Stimulated activated CD8-positive, alpha-beta memory T cell treated with anti-CD3 and anti-CD28 coated beads, Interleukin-12 subunit alpha, Interleukin-12 subunit beta, amount 100 ng/mL, for 24 hours (primary cell): ENCODE results near the gene FAM9A.

ENCODE experiments used
- DNase-seq: peaks from one replicate; pipeline ENCODE4 v3.0.0-alpha.2; 2020; ENCODE audit errors: extremely low read depth

The FAM9A gene

DNA sequence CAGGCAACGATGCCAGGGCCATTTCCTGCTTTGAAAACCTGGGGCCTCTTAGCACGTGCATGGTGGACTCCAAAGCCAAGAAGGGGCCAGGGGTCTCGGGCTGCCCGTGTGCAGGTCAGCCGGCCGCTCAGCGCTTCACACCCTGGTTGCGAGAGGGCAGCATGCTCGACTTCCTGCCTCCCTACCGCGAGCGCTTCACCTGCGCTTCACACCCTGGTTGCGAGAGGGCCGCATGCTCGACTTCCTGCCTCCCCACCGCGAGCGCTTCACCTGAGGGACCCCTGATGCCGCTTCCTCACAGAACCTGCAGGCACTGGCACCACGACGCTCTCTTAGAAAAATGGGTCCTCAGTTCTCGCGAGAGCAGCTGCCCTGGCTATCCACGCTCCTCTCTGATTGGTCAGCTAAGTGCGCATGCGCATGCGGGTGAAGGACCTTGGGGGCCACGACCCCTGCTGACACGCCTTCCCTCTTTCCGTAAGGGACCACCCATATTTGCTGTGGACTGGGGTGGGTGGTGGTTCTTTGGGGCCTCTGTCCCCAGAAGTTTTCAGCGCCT, at the start of gene FAM9A:
Gene FAM9A (minus strand): TSS at position 343 of the 559 bp plus-strand sequence. CDS start 1,212 bp downstream, outside the sequence.
- DNase-seq, result no peak

DNA sequence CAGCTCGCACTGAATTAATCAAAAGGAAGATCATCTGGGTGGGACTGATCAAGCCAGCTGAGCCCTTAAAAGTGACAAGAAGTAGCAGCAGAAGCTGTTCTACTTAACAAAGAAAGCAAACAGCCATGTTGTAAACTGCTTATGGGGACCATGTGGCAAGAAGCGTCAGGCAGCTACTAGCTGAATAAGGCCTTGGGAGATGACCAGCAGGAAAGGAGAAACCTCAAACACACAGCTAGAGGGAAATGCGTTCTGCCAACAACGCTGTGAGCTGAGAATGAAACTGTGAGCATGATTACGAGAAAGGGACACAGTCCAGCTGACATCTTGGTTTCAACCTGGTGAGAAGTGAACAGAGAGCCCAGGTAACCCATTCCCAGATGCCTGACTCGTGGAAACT, 49.3 kb upstream of the FAM9A start:
- no peak for DNase-seq

DNA sequence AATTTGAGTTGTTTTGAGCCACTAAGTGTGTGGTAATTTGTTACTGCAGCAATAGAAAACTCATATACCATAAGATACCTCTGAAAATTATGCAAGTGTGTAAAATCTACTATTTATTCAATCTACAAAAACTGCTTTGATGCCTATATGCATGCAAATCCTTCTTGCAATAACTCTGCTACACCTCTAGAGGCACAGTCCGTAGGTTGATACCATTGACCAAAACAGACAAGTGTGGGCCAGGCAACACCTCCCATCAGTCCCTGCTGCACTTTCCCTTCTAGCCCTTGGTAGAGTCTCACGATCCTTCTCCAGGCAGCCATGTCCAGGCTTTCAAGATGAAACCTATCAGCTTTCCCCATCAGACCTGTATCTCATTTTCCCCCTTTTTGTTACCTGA, 48.8 kb upstream of the FAM9A start:
- DNase-seq, result no peak

DNA sequence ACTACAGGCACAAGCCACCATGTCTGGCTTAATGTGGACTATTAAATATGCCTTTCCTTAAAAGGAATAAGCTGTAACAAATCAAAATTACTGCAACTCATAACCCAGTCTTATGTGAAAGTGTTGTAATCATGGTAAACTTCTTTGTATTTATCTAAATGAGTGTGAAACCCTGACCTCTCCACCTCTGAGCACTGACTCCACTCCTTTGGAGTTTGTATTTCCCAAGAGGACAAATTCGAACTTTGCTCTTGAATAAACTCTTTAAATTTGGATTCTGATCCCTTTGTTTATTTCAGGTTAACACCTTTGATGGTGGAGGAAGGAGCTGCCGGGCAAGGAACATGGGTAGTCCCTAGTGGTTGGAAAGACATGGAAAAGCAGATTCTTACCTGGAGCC, 48.3 kb upstream of the FAM9A start:
- DNase-seq, result no peak

DNA sequence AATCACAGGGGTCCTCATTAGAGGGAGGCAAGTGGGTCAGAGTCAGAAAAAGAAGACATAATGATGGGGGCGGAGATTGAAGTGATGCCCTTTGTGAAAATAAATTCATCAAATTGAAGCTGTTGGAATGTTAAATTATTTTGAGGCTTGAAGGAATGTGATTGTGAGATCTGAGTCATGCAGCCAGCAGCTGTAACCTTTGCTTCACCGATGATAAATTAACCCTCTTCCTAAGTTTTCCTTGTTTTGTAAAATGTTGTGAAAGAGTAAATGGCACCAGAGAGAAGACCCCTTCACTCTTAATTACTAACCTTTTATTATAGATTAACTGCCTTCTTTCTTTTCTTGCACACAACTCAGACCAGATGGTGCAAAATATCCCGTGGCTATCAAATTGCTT, 47.7 kb upstream of the FAM9A start:
- no peak for DNase-seq

DNA sequence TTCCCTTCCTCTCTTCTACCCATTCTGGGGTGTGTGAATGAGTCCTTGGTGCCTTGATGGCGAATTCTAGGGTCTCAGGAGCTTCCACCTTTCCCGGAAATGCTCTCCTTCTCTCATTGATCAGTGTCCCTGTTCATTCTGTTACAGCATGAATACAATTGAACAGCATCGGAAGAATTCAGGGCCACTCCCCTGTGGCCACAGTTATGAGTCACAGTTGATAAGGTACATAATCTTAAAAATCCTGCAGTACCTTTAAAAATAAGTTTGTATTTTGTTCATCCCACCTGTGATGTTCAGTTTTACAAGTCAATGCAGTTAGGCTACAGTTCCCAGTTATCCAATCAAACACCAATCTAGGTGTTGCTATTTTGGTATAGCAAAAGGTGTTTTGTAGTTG, 47.3 kb upstream of the FAM9A start:
- DNase-seq, result no peak

DNA sequence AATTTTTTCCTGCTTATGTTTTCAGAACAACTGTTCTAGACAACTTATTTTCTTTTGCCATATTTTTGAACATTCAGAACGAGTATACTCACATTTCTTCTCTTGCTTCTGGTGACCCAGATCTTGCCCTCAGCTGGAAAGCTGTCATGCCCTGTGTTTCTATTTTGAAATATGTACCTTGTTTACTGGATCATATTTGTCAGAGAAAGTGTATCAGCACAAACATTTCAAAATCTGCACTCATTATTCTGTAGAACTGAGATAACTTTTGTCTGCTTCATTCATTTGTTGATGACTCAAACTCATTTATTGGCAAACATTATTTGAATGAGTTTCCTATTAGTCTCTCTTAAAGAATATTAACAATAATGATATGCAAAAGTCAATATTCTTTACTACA, 46.2 kb upstream of the FAM9A start:
- DNase-seq, result no peak

DNA sequence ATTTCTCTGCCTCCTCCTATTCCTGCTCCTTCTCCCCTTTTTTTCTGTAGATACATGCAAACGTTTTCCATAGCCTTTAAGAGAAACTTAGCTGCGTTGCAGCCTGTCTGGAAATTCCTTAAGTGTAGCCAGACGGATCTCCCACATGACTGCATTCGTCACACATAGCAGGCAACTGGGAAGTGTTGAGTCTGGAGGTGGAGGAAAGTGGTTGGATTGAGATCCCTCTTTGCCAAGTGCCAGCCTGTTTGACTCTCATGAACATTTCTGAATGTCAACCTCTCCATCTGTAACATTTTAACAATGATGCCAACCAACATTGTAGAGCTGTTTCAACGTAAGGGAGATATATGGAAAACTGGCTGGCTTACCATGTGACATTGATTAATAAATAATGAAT, 45.1 kb upstream of the FAM9A start:
- no peak for DNase-seq

DNA sequence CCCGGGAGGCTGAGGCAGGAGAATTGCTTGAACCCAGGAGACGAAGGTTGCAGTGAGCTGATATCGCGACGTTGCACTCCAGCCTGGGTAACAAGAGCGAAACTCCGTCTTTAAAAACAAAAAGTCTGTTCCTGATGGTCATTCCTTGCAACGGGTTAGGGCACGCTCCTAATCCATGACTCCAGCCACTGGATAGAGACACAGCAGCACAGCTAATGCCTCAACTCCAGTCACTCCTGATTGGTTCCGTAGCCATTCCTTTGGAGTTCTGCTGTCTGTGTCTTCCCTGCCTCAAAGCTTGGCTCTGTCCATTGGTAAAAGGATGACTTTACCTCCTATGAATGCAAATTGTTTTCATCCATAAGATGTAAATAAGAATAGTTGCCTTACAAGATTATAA, 44.3 kb upstream of the FAM9A start:
- DNase-seq, result no peak

DNA sequence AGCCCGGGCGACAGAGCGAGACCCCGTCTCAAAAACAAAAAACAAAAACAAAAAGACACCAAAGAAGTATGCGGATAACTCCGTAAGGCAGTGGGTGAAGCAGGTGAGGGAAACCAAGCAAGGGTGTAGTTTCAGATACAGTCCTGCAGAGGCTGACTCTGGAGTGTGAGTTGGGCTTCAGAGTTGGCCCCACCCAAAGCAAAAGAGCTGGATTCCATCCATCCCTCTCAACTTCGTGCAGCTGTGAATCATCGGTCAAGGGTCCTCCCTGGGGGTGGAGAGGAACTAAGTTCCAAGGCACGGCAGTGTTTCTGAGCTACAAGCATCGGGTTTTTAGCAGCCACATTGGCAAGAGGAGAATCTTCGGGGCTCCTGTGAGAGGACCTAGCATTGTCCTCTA, 43.9 kb upstream of the FAM9A start:
- no peak for DNase-seq

DNA sequence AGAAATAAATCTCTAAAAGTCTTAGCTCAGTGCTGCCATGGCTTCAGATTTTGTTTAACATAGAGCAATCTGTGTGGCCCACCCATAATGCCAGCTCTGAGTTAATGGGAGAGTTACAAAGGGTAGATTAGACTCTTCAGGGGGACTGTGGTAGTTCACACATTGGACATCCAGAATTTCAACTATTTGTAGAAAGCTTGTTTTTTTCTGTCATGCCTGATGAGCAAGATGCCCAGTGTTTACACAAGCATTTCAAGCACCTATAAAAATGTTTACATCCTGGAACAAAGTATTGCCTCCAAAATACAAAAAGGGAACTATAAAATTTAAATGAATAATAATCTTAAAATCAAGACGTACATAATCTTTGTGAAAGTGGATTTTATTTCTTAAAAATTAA, 43.0 kb upstream of the FAM9A start:
- DNase-seq, result no peak

DNA sequence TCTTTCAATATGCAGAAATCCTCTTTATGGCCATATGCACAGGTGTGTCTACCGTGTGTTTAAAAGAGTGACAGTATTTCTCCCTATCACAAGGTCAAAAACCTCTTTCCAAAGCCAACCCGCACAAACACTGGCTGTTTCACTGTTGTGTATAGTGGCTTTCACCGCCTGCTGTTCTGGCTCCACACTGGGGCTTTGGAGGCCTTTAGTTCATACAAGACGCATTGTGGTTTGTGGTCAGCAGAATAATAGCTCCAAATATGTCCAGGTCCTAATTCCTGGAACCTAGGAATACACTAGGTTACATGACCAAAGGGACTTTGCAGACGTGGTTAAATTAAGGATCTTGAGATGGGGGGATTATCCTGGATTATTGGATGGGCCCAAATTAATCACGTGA, 40.7 kb upstream of the FAM9A start:
- no peak for DNase-seq

DNA sequence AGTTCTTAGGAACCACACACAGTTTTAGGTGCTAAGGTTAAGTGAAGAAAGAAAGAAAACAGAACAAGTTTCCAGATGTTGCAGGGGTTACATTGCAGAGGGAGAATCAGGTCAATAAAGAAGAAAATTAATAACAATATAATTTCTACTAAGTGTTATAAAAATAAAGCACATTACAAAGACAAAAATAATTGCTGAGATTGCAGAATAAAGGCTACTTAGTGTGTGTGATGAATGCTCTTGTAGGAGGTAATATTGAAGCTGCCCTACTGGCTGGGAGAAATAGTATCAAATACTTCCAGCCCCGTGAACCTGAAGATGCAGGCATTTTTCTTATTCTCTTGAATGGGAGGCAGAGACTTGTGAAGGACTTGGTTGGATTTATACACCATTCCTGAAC, 33.2 kb upstream of the FAM9A start:
- DNase-seq, result no peak

DNA sequence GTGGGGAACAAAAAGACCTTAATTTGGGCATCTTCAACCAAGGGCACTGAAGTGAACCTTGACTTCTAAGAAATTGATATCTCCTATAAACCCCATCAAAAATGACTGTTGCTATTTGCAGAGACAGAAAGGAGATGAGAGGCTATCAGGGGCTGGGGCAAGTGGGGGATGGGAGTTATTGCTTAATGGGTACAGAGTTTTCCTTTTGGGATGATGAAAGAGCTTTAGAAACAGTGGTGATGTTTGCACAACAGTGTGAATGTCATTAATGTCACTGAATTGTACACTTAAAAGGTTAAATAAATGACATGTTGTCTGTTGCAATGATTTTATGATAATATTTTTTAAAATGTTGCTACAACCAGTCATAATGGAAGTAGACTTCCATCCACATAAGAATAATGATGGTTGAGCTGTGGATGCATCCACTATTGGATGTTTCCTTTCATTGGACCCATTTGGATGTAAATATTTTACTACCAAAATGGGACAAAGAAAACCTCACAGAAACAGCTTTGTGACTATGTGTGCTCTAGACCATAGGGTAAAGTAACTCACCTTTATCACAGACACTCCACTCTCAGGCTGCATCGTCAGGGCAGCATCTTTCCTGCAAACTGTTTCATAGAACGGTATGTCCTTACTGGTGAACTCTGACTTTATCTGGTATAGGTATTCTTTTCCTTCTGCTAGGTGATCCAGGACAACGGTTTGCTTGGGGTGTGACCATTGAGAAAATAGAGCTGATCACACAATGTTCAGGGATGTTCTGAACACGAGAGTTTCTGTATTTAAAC, 31.6 kb upstream of the FAM9A start:
- no peak for DNase-seq

DNA sequence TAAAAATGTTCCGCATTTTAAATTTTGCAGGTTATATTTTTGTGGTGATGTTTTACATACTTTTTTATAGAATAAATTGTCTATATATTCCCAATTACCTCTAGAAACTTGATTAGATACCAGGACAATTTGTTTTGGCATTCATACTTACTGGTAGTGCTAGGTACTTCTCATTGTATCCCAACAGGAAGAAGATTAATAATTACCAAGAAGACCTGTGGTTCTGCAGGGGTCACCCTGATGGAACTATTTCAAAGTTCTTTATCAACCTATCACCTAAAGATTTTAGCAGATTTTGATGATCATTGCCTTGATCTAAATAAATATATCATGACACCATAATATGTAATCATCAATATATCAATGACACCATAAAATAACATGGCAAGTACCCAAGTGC, 22.5 kb upstream of the FAM9A start:
- DNase-seq, result no peak

DNA sequence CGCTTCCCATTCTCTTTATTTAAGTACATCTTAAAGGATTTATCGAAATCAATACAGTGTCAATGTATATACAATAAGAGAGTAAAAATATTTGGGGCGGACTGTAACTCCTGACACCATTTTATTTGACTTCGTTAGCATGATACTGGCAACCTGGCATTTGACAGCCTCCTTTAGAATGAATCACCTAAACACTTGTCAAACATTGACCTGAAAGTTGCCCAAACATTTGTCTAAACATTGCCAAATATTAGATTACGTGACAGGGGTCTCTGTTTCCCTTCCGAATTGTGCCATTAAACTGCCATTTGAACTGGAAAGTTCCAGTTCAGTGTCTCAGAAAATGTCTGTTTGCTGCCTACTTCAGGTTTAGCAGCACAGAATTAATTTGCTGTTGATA, 20.8 kb upstream of the FAM9A start:
- DNase-seq, result no peak

DNA sequence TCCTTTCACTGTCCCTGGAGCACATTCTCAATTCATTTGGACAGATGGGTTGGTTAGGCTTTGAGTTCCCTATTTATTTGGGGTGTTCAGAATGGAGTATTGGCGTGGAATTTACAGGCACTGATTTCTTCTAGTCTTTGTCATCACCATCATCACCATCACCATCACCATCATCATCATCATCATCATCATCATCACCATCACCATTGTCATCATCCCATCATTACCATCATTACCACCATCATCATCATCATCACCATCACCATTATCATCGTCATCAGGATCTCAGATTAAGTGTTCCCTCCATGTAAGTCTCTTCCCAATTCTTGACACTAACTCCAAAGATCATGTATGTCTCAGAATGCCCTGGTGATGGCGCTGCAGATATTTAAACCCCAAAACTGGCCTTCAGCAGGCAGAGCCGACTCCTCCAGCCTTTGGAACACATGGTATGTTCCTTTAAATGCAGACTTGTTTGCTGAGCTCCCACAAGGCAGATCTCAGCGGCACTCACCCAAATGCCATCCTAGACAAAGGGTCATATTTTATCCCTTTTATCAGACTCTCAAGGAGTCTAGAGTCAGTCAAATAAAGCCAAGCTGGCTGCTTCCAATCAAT, 19.8 kb upstream of the FAM9A start:
- DNase-seq, result no peak

DNA sequence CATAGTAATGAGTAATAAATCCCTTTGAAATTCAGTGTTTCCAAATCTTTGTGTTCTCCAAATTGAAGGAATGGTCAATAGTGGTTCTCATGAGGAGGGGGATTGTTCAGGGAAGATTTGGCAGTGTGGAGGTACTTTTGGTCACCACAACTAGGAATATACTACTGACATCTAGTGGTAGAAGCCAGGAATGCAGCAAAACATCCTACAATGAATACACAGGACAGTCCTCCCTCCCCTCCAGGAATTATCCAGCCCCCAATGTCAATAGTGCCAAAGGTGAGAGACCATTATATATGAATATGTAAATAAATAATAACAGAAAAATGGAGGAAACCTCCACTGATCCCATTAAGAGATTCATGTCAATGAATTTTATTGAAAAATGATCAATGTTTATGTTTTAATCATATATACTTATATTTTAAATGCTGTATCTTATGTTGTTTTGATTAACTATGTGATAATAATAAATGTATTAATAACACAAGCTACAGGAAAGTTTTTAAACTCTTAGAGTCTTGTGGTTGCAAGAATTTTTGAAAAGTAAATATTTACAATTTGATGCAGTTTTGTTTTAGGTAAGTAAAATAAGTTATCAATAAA, 14.4 kb upstream of the FAM9A start:
- no peak for DNase-seq

DNA sequence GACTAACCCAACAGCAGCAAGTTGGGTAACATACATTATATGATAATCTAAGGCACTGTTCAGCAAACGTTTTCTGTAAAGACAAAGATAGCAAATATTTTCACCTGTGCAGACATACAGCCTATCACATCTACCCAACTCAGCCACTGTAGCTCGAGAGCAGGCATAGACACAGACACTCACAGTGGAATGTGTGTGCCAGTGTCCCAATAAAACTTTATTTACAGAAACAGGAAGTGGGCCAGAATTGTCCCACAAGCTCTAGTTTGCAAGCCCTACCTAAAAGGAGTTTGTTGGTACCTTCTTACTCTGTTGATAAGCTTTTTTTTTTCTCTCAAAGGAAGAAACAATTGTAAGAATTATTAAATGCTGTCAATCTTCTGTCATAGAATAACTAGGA, 11.9 kb upstream of the FAM9A start:
- DNase-seq, result no peak

DNA sequence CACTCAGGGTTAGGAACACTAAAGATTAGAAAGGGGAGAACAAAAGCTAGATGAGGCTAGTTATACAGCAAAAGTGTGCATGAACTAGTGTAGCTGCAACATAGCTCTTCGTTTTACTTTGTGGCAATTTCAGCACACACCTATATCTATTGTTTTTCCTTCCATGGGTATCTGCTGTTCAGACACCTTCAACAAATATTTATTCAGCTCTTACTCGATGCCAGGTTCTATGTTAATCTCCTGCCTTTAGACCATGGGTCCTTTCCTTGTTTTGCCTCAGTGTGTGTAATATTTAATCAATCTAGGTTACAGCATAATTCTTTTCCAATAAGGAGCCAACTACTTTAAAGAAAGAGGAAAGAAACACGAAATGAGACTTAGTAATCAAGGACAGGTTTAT, 10.4 kb upstream of the FAM9A start:
- no peak for DNase-seq

DNA sequence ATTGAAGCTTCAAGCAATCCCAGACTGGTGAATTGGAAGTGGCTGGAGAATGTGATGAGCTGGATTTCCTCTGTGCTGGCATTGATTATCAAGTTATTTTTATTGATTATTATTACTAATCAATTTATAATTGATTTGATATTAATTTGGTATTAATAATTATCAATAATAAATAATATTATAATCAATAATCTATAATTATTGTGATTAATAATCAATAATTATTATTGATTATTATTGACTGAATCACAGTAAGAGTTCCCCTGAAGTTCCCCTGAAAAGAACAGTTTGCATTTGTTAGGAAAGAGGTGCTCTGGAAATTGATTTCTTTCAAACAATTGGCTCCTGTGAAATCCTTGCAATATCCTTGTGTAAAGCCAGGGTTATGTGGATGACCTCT, 7.5 kb upstream of the FAM9A start:
- no peak for DNase-seq

DNA sequence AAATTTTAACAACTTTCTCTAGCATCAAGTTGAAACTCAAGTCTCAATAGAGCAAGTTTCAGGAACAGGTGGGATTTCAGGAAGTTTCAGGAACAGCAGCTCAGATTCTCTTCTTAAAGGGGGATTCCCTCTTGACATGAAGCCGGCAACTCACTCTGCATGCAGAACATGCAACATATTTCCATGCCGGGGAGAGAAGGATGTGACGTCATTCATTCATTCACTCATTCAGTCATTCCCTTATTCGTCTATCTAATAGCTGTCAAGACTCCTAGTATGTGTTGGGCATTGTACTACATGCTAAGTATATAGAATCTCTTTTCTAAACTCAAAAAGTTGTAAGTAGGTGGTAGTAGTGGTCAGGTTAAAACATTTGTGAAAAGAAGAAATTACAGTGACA, 4.8 kb upstream of the FAM9A start:
- DNase-seq, result no peak

DNA sequence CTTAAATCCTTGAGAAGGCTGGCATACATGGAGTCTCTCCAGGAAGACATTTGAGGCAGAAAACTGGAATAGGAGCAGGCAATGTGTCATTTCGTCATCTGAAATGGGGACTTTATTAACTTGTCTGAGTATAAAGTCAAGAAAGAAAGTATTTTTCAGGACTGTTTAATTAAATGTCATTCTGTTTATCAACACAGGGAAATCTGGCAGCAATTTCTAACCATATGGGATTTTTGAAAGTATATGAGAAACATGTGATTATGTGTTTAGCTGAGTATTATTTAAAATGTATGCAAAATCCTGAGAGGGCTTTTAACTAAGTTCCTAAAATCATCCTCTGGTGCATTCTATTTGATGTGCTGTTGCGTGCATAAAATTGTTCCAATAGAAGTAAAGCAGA, 3.9 kb upstream of the FAM9A start:
- DNase-seq, result no peak
